Measurements from ENCODE around the gene NXT1. TPM values are rescaled to one million over a fixed set of nuclear protein-coding genes. Genes with fewer than 3 reads are reported as not detected.
A peak's percentile ranks its signal among the peaks of the same experiment; 100 is the strongest.
"Not testable (repeated sequence)": the region's sequence is repeated elsewhere in the genome, so short reads cannot be mapped to it uniquely, and the experiment has no call there.

Gene NXT1
- total RNA-seq (10 to 100 TPM; 77.5 to 77.6 TPM), total RNA-seq (35.5 to 73.3 reads per million in 2 donors)

DNA sequence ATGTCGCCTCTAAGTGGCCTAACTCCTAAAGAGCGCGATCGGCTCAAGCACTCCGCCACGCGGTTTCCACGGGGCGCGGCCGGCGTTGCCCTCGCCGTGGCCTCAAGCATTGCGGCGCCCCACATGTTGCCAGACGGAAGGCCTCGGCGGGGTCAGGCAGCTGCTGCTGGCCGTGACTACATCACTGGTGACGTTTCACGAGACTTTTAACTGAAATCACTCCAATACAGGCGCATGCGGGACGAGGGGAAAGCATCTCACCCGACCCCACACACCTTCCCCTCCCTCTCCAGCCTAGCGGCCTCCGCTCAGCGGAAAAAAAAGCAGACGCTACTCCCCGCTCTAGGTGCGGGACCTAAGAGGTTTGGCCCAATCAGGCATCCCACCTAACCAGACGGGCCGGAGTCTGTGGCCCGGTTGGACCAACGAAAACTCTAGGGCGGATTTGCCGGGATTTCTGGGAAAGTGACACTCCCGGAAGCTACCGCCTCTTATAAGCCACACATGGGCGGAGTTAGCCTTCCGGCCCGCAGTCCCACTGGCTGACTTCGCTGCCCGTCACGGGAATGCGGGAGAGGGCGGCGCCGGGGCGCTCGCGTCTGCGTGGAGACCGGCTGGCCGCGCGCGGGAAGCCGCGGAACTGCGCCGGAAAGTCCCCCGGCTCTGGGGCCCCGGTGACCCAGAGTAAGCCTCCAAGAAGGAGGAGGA, at the start of gene NXT1:
Gene NXT1, plus strand, starts transcription at position 596 of the 708 bp plus-strand sequence. CDS start 3,251 bp downstream, outside the sequence.
- ATAC-seq: peak; percentile 85
- Mint-ChIP-seq H3K27ac (peak within 1 kb of the TSS; percentile 100), H3K4me1 (peaks cover 18% of the 10 kb centered on the region), H3K36me3 (ENCODE audit: low read depth) (peaks cover 2% of the 10 kb centered on the region), H3K4me3 (peak within 1 kb of the TSS; percentile 99), H3K27me3 (no peaks in the 10 kb centered on the region)
- peak; percentile 92 to 98 (median 93) for DNase-seq
- no peaks in the 10 kb centered on the region for H3K9me3 ChIP-seq (ENCODE audit: control insufficient read depth, low read length, poor library complexity, severe bottlenecking)

DNA sequence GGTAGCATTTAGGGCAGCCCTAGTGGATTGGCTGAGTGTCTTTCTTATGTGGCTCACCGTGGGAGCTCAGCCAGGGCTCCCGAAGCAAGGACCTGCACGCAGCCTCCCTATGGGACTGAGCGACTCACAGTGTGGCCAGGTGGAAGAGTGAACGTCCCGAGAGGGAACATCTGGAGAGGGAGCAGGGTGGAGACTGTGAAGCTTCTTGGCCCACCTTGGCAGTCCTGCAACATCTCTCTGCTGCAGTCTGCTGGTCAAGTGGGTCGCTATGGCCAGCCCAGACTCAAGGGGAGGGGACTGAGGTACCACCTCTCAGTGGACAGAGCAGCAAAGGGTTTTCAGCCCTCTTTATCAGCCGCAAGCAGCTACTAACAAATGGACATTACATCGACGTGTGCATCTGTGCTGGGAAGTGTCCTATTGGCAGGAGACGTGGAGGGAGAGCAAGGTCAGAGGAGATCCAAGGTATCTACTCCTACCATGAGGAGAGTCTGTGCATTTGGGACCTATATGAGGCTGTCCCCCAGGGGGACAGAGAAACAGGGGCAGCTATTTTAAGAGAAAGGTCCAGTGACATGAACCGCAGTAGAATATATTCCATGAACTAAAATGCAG, 49.0 kb upstream of the NXT1 start:
- Mint-ChIP-seq H3K27ac (no peak overlapping the region), H3K4me1 (peaks cover 8% of the 10 kb centered on the region), H3K36me3 (ENCODE audit: low read depth) (peaks cover 6% of the 10 kb centered on the region), H3K4me3 (no peak overlapping the region), H3K27me3 (peaks cover 57% of the 10 kb centered on the region)
- no peaks in the 10 kb centered on the region for H3K9me3 ChIP-seq (ENCODE audit: control insufficient read depth, low read length, poor library complexity, severe bottlenecking)
- no peak for ATAC-seq
- no peak for DNase-seq

DNA sequence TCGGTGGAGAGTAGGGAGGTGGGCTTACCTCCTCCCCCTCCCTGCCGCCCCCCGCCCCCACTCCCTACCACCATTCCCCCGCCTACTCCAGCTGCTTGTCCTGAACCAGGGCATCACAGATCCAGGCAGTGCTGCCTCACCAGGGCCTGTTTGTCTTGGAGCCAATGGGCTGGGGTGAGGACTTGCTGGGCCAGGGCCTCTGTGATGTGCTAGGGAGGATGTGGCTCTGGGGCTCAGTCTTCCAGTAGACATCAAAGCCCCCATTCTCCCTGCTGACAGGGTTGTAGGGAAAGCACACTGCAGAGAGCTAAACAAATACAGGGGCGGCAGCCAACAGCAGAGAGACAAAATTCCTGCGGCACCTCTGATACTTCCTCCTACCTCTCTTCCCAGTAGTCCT, 48.2 kb upstream of the NXT1 start:
- H3K36me3 Mint-ChIP-seq (ENCODE audit: low read depth): peaks cover 6% of the 10 kb centered on the region
- no peaks in the 10 kb centered on the region for H3K9me3 ChIP-seq (ENCODE audit: control insufficient read depth, low read length, poor library complexity, severe bottlenecking)
- no peak overlapping the region for H3K4me3 Mint-ChIP-seq
- no peak for DNase-seq
- no peak for ATAC-seq
- H3K27me3 Mint-ChIP-seq: peaks cover 49% of the 10 kb centered on the region
- H3K27ac Mint-ChIP-seq: no peak overlapping the region
- H3K4me1 Mint-ChIP-seq: peaks cover 8% of the 10 kb centered on the region

DNA sequence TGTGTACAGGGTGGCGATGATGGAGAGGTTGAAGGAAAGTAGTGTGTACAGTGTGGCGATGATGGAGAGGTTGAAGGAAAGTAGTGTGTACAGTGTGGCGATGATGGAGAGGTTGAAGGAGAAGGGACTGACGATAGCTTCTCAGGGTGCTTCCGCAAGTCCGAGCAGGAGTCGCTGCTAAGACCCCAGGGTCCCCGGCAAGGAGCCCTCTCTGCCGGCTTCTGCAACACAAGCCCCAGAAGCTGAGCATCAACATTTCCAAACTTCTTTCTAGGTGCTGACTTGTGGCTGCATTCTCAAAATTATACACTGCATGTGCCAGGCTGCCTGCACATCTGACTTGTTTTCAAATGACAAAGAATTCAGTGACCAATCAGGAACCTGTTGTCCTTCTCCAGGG, 47.8 kb upstream of the NXT1 start:
- DNase-seq (no peak), ATAC-seq (no peak)
- H3K27me3 Mint-ChIP-seq: peaks cover 45% of the 10 kb centered on the region
- no peak overlapping the region for H3K4me3 Mint-ChIP-seq
- H3K27ac Mint-ChIP-seq: no peak overlapping the region
- H3K36me3 Mint-ChIP-seq (ENCODE audit: low read depth): peaks cover 6% of the 10 kb centered on the region
- H3K4me1 Mint-ChIP-seq: peaks cover 8% of the 10 kb centered on the region
- no peaks in the 10 kb centered on the region for H3K9me3 ChIP-seq (ENCODE audit: control insufficient read depth, low read length, poor library complexity, severe bottlenecking)

DNA sequence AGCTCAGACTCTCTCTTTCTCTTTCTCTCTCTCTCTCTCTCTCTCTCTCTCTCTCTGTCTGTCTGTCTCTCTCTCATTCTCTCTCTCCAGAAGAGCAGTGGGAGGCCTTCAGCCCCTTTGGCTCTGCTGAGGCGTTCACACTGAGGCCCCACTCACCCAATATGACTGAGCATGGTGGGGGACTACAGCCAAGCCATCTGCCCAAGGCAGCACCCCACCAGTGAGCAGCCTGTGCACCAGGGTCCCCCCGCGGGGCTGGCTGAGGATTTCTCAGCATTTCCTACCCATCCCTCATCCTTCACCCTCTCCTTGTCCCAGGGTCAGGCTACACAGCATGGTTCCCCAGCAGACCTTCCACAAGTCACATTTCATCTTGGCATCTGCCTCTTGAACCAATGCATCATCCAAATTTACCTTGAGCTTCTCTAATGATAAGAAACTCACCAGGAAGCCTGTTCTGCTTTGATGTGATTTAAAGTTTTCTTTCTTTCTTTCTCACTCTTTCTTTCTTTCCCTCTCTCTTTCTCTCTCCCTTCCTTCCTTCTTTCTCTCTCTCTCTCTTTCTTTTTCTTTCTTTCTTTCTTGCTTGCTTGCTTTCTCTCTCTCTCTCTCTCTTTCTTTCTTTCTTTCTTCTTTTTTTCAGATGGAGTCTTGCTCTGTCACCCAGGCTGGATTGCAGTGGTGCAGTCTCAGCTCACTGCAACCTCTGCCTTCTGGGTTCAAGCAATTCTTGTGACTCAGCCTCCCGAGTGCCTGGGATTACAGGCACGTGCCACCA, 47.1 kb upstream of the NXT1 start:
- Mint-ChIP-seq H3K27ac (no peak overlapping the region), H3K4me3 (no peak overlapping the region), H3K4me1 (peaks cover 8% of the 10 kb centered on the region), H3K27me3 (peaks cover 38% of the 10 kb centered on the region), H3K36me3 (ENCODE audit: low read depth) (peaks cover 6% of the 10 kb centered on the region)
- no peaks in the 10 kb centered on the region for H3K9me3 ChIP-seq (ENCODE audit: control insufficient read depth, low read length, poor library complexity, severe bottlenecking)
- DNase-seq (no peak), ATAC-seq (no peak)

DNA sequence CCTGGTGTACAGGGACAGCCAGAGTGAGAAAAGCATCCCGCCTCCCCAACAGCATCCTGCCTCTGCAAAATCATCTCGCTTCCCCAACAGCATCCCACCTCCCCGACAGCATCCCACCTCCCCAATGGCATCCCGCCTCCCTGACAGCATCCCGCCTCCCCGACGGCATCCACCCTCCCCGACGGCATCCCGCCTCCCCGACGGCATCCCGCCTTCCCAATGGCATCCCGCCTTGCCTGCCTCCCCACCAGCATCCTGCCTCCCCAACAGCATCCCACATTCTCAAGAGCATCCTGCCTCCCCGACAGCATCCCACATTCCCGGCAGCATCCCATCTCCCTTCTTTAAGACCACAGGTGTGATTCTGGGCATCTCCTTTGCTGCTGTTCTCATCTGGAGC, 46.0 kb upstream of the NXT1 start:
- H3K4me3 Mint-ChIP-seq: no peak overlapping the region
- peaks cover 6% of the 10 kb centered on the region for H3K36me3 Mint-ChIP-seq (ENCODE audit: low read depth)
- peaks cover 33% of the 10 kb centered on the region for H3K27me3 Mint-ChIP-seq
- peaks cover 8% of the 10 kb centered on the region for H3K4me1 Mint-ChIP-seq
- H3K27ac Mint-ChIP-seq: no peak overlapping the region
- no peaks in the 10 kb centered on the region for H3K9me3 ChIP-seq (ENCODE audit: control insufficient read depth, low read length, poor library complexity, severe bottlenecking)
- ATAC-seq: no peak
- no peak for DNase-seq

DNA sequence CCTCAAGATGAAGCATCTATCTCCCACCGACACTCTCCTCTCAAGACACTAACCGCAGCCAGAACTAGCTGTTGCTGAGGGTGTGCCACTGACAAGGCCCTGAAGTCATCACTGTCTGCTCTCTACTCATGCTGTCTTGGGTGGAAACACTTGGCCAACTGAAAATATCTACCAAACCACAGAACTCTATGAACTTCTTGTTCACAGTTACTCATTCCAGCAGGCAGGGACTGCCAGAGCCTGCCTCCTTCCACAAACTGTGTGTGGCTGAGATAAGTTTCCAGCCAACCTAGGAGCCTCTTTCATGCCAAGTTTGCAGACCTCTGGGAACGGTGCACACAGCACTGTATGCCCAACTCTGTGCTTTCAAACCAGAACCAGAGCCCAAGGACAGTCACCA, 45.5 kb upstream of the NXT1 start:
- no peaks in the 10 kb centered on the region for H3K9me3 ChIP-seq (ENCODE audit: control insufficient read depth, low read length, poor library complexity, severe bottlenecking)
- H3K27me3 Mint-ChIP-seq: peaks cover 33% of the 10 kb centered on the region
- H3K4me1 Mint-ChIP-seq: peaks cover 8% of the 10 kb centered on the region
- peaks cover 6% of the 10 kb centered on the region for H3K36me3 Mint-ChIP-seq (ENCODE audit: low read depth)
- ATAC-seq (no peak), DNase-seq (no peak)
- H3K27ac Mint-ChIP-seq: no peak overlapping the region
- H3K4me3 Mint-ChIP-seq: no peak overlapping the region

DNA sequence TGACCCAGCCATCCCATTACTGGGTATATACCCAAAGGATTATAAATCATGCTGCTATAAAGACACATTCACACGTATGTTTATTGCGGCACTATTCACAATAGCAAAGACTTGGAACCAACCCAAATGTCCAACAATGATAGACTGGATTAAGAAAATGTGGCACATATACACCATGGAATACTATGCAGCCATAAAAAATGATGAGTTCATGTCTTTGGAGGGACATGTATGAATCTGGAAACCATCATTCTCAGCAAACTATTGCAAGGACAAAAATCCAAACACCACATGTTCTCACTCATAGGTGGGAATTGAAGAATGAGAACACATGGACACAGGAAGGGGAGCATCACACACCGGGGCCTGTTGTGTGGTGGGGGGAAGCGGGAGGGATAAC, 43.2 kb upstream of the NXT1 start:
- not testable (repeated sequence) for H3K9me3 ChIP-seq (ENCODE audit: control insufficient read depth, low read length, poor library complexity, severe bottlenecking); DNase-seq; H3K36me3 Mint-ChIP-seq (ENCODE audit: low read depth); H3K4me1 Mint-ChIP-seq; ATAC-seq; H3K27ac Mint-ChIP-seq; H3K4me3 Mint-ChIP-seq
- H3K27me3 Mint-ChIP-seq: peaks cover 22% of the 10 kb centered on the region

DNA sequence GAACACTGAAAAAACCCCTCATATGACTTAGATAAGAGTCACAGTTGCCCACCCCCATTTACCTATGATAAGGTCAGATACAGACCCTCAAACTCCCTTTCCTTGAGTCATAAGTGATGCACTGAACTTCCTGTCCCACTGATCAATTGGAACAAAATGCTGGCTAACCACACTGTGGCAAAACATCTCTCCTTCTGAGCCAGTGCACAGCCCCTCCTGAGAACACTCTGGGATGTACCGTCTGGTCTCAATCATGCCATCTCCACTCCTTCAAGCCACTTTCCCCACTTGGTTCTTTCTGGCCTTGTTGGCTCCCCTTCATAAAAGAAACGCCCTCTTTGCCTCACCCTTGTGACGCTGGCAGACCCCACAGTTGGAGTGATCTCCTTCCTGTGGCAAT, 42.6 kb upstream of the NXT1 start:
- Mint-ChIP-seq H3K4me1 (peaks cover 6% of the 10 kb centered on the region), H3K4me3 (no peak overlapping the region), H3K36me3 (ENCODE audit: low read depth) (peaks cover 6% of the 10 kb centered on the region), H3K27me3 (peaks cover 26% of the 10 kb centered on the region), H3K27ac (no peak overlapping the region)
- no peak for DNase-seq
- no peaks in the 10 kb centered on the region for H3K9me3 ChIP-seq (ENCODE audit: control insufficient read depth, low read length, poor library complexity, severe bottlenecking)
- no peak for ATAC-seq

DNA sequence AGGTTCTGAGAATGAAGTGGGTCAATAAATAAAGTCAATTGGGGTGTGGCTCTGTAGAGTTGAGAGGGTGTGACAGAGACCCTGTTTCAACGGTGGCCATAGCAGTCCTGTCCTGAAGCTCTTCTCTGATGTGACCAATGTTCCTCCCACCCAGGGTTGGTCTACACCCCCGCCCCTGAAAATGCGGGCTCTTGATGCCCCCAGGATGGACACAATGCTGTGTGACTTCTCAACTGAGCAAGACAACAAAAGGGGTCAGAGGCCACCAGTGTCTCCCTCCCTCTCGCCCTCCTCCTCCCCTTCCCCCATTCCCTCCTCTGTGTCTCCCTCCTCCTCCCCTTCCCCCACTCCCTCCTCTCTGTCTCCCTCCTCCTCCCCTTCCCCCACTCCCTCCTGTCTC, 41.7 kb upstream of the NXT1 start:
- no peak overlapping the region for H3K4me3 Mint-ChIP-seq
- H3K36me3 Mint-ChIP-seq (ENCODE audit: low read depth): peaks cover 4% of the 10 kb centered on the region
- H3K9me3 ChIP-seq (ENCODE audit: control insufficient read depth, low read length, poor library complexity, severe bottlenecking): no peaks in the 10 kb centered on the region
- H3K27me3 Mint-ChIP-seq: peaks cover 26% of the 10 kb centered on the region
- ATAC-seq: no peak
- no peak for DNase-seq
- H3K4me1 Mint-ChIP-seq: peaks cover 2% of the 10 kb centered on the region
- no peak overlapping the region for H3K27ac Mint-ChIP-seq

DNA sequence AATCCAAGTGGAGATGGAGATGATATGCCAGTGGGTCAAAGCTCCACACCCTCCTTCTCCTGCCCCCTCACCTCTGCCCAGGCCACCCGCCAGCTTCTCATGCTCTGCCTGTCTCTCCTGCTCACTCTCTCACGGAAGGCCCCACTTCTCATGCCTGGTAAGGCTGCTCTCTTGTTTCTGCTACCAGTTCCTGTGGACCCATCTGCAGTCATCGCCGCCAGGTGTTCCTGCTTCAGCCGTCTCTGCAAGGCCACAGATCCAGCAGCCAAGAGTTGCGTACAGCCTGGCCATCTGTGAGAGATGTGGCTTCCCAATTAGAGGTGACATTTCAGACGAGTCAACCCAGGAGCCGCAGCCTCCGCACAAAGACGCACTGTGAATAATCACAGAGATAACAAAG, 40.8 kb upstream of the NXT1 start:
- DNase-seq (no peak), ATAC-seq (no peak)
- no peaks in the 10 kb centered on the region for H3K9me3 ChIP-seq (ENCODE audit: control insufficient read depth, low read length, poor library complexity, severe bottlenecking)
- Mint-ChIP-seq H3K36me3 (ENCODE audit: low read depth) (peaks cover 3% of the 10 kb centered on the region), H3K4me3 (no peak overlapping the region), H3K4me1 (peaks cover 1% of the 10 kb centered on the region), H3K27ac (no peak overlapping the region), H3K27me3 (peaks cover 21% of the 10 kb centered on the region)

DNA sequence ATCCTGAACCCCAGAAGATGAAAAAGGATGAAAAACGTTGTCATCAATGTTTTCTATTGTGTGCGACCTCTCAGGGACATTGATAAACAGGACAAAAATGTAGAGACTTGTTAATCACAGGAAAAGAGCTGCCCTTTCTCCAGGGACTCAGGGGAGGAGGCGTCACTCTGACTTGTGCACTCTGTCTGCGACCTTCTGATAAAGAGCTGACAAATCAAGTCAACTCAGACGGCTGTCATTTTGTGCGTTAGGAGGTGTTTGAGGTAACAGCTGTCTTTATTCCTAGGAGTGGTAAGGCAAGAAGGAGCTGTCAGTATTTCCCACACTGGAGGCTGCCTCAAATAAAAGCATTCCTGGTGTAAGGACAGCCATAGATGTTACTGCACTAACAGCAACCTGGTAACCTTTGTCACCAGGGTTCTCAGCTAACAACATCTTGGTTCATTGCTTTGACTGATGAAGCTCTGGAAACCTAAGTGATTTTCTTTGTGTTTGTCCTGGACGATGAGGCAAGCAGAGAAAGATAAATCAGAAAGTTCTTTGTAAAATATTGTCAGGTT, 38.6 kb upstream of the NXT1 start:
- no peaks in the 10 kb centered on the region for H3K9me3 ChIP-seq (ENCODE audit: control insufficient read depth, low read length, poor library complexity, severe bottlenecking)
- no peak overlapping the region for H3K27ac Mint-ChIP-seq
- no peaks in the 10 kb centered on the region for H3K4me1 Mint-ChIP-seq
- DNase-seq (no peak), ATAC-seq (no peak)
- H3K4me3 Mint-ChIP-seq: no peak overlapping the region
- peaks cover 33% of the 10 kb centered on the region for H3K27me3 Mint-ChIP-seq
- no peaks in the 10 kb centered on the region for H3K36me3 Mint-ChIP-seq (ENCODE audit: low read depth)

DNA sequence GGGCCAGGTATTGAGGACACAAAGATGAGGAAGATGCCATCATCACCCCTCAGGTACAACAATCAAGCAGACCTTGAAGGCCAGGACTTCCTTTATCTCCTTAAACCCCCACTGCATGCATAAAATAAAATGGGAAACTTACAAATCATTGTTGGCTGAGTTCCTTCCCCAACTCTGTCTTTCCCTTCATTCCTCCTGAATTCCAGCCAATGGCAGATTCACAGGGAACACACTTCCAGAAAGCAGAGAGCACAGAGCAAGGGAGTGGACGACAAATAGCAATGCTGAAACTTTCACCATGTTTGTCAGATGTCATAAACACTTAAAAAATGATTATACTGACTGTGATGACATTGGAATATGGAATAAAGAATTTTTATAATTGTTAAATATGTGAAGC, 37.3 kb upstream of the NXT1 start:
- ATAC-seq: no peak

More for the DNA sequence above, 37.3 kb upstream of the NXT1 start:
- no peaks in the 10 kb centered on the region for H3K9me3 ChIP-seq (ENCODE audit: control insufficient read depth, low read length, poor library complexity, severe bottlenecking)
- H3K36me3 Mint-ChIP-seq (ENCODE audit: low read depth): no peaks in the 10 kb centered on the region
- no peak overlapping the region for H3K4me3 Mint-ChIP-seq
- H3K4me1 Mint-ChIP-seq: no peaks in the 10 kb centered on the region
- DNase-seq: no peak
- H3K27ac Mint-ChIP-seq: no peak overlapping the region
- peaks cover 35% of the 10 kb centered on the region for H3K27me3 Mint-ChIP-seq
